Measurements from ENCODE around the gene SLC38A1.

GRCh38 chr12:46267575-46267824 is 1.3 kb downstream of the SLC38A1 start:
- TF ChIP-seq, protein P1, sequence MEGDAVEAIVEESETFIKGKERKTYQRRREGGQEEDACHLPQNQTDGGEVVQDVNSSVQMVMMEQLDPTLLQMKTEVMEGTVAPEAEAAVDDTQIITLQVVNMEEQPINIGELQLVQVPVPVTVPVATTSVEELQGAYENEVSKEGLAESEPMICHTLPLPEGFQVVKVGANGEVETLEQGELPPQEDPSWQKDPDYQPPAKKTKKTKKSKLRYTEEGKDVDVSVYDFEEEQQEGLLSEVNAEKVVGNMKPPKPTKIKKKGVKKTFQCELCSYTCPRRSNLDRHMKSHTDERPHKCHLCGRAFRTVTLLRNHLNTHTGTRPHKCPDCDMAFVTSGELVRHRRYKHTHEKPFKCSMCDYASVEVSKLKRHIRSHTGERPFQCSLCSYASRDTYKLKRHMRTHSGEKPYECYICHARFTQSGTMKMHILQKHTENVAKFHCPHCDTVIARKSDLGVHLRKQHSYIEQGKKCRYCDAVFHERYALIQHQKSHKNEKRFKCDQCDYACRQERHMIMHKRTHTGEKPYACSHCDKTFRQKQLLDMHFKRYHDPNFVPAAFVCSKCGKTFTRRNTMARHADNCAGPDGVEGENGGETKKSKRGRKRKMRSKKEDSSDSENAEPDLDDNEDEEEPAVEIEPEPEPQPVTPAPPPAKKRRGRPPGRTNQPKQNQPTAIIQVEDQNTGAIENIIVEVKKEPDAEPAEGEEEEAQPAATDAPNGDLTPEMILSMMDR (IDR thresholded peaks at IDR 0.05 in 8 of 11, conservative IDR thresholded peaks at IDR 0.05 in 3 of 11): no peak
- TF ChIP-seq POLR2A (IDR thresholded peaks at IDR 0.05): no peak
